B cell (primary cell): ENCODE data around the gene EDA2R.

Experiments
- EZH2 ChIP-seq: IDR thresholded peaks from 2 replicates; pipeline ENCODE4 v1.6.1; 2012; ENCODE audit warnings: borderline replicate concordance, low read depth, mild to moderate bottlenecking, moderate library complexity, low read length; ENCODE audit not compliant: insufficient read depth, poor library complexity, severe bottlenecking
- TF ChIP-seq, protein P1 (sequence below): fragments of 200-600 bp; IDR thresholded peaks from one replicate; pipeline ENCODE4 v1.8.0; 2022; ENCODE audit warnings: antibody characterized with exemption, mild to moderate bottlenecking

GRCh38 chrX:66553973-66554372, 84.9 kb downstream of the EDA2R start:
- TF ChIP-seq, protein P1, sequence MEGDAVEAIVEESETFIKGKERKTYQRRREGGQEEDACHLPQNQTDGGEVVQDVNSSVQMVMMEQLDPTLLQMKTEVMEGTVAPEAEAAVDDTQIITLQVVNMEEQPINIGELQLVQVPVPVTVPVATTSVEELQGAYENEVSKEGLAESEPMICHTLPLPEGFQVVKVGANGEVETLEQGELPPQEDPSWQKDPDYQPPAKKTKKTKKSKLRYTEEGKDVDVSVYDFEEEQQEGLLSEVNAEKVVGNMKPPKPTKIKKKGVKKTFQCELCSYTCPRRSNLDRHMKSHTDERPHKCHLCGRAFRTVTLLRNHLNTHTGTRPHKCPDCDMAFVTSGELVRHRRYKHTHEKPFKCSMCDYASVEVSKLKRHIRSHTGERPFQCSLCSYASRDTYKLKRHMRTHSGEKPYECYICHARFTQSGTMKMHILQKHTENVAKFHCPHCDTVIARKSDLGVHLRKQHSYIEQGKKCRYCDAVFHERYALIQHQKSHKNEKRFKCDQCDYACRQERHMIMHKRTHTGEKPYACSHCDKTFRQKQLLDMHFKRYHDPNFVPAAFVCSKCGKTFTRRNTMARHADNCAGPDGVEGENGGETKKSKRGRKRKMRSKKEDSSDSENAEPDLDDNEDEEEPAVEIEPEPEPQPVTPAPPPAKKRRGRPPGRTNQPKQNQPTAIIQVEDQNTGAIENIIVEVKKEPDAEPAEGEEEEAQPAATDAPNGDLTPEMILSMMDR = no peak
- no peak for TF ChIP-seq EZH2
